ENCODE results near the gene RAB33B.

Gene RAB33B

GRCh38 chr4:139508581-139509237 lies 54.8 kb downstream of the RAB33B start:
- no peak for DNase-seq (ENCODE audit: low spot score)

- peak; percentile 63 for DNase-seq (ENCODE audit: low spot score)
Observed at GRCh38 chr4:139509727-139510410, 55.9 kb downstream of the RAB33B start.

- no peak for DNase-seq (ENCODE audit: low spot score)
Observed at GRCh38 chr4:139511320-139511719, 57.4 kb downstream of the RAB33B start.

GRCh38 chr4:139514382-139515059 lies 60.6 kb downstream of the RAB33B start:
- no peak for DNase-seq (ENCODE audit: low spot score)

GRCh38 chr4:139515531-139515958 lies 61.6 kb downstream of the RAB33B start:
- DNase-seq (ENCODE audit: low spot score), result no peak

- no peak for DNase-seq (ENCODE audit: low spot score)
Observed at GRCh38 chr4:139521754-139522401, 68.0 kb downstream of the RAB33B start.

GRCh38 chr4:139522457-139522856 lies 68.5 kb downstream of the RAB33B start:
- peak; percentile 35 for DNase-seq (ENCODE audit: low spot score)

GRCh38 chr4:139523076-139523475 lies 69.2 kb downstream of the RAB33B start:
- DNase-seq (ENCODE audit: low spot score), result no peak

GRCh38 chr4:139524062-139524631 lies 70.2 kb downstream of the RAB33B start:
- no peak for DNase-seq (ENCODE audit: low spot score)

- DNase-seq (ENCODE audit: low spot score), result no peak
Observed at GRCh38 chr4:139525414-139525813, 71.5 kb downstream of the RAB33B start.

All from iPS-NIHi11 (cell line).